H1 (cell line): ENCODE data around the gene FN3KRP. TPM values are rescaled to one million over a fixed set of nuclear protein-coding genes. Genes with fewer than 3 reads are reported as not detected.
A peak's percentile ranks its signal among the peaks of the same experiment; 100 is the strongest.

Experiments used
- CTCF ChIA-PET: fragments of 300-600 bp; sonication (Branson Sonifier 250); formaldehyde crosslinking; loops from one replicate; lab custom pipeline; 2021; ENCODE audit not compliant: partially characterized antibody; lab: Charles Lee
- POLR2A ChIA-PET: fragments of 300-600 bp; sonication (Branson Sonifier 250); formaldehyde crosslinking; loops from one replicate; lab custom pipeline; 2021; ENCODE audit warnings: inconsistent platforms; ENCODE audit not compliant: partially characterized antibody; lab: Charles Lee
- DNase-seq, 2 experiments: peaks; one replicate each; pipeline versions ENCODE4 v3.0.0 to v3.0.0-alpha.2; 2010 to 2022; ENCODE audit warnings: low spot score in 2 of 2, low read depth in 1 of 2, mixed read lengths in 1 of 2
- FAIRE-seq: peaks from 2 replicates; lab custom pipeline; 2011; peaks lifted over from hg19 to GRCh38; lab: Jason Lieb, UNC
- H2AFZ ChIP-seq: 2 replicates; pipeline ENCODE4 v1.8.1; 2012; ENCODE audit warnings: low read length, inconsistent platforms
- H2AK5ac ChIP-seq: 2 replicates; pipeline ENCODE4 v1.6.1; 2013; ENCODE audit warnings: low read depth, low read length
- H2BK120ac ChIP-seq: replicated peaks from 2 replicates; pipeline ENCODE3; 2013; ENCODE audit warnings: low read depth, low read length, inconsistent platforms
- H2BK12ac ChIP-seq: 2 replicates; pipeline ENCODE4 v1.6.1; 2013; ENCODE audit warnings: low read depth, low read length
- H2BK15ac ChIP-seq: 2 replicates; pipeline ENCODE4 v1.6.1; 2013; ENCODE audit warnings: low read length
- H2BK20ac ChIP-seq: 2 replicates; pipeline ENCODE4 v1.6.1; 2013; ENCODE audit warnings: low read length
- H2BK5ac ChIP-seq: 2 replicates; pipeline ENCODE4 v1.6.1; 2013; ENCODE audit warnings: low read depth, low read length
- H3K14ac ChIP-seq: 2 replicates; pipeline ENCODE4 v1.6.1; 2013; ENCODE audit warnings: inconsistent platforms; ENCODE audit not compliant: insufficient read length
- H3K18ac ChIP-seq: 2 replicates; pipeline ENCODE4 v1.6.1; 2013; ENCODE audit warnings: low read length; ENCODE audit errors: extremely low read depth
- H3K23ac ChIP-seq: 2 replicates; pipeline ENCODE4 v1.6.1; 2013; ENCODE audit warnings: inconsistent platforms; ENCODE audit not compliant: insufficient read length
- H3K23me2 ChIP-seq: 2 replicates; pipeline ENCODE4 v1.6.1; 2013; ENCODE audit warnings: low read depth, low read length
- H3K27ac ChIP-seq: 2 replicates; pipeline ENCODE4 v1.6.1; 2011; ENCODE audit warnings: low read depth, low read length, inconsistent platforms
- H3K27me3 ChIP-seq, 4 experiments: replicated peaks in 1 of 4; 1 replicate in 1 of 4; 2 replicates in 3 of 4; pipeline versions ENCODE4 v1.6.1 to v1.8.1; 2011 to 2013; ENCODE audit warnings: low read length in 3 of 4, mild to moderate bottlenecking in 3 of 4, inconsistent platforms in 2 of 4, mixed read lengths in 2 of 4, moderate library complexity in 1 of 4; ENCODE audit not compliant: control insufficient read depth in 3 of 4, insufficient read depth in 3 of 4; ENCODE audit errors: extremely low read depth in 1 of 4
- H3K36me3 ChIP-seq, 4 experiments: 2 replicates each; pipeline versions ENCODE4 v1.6.1 to v1.8.1; 2011 to 2013; ENCODE audit warnings: mild to moderate bottlenecking in 4 of 4, low read length in 3 of 4, moderate library complexity in 2 of 4, control low read depth in 1 of 4, inconsistent platforms in 1 of 4; ENCODE audit not compliant: insufficient read depth in 4 of 4, control insufficient read depth in 2 of 4
- H3K4ac ChIP-seq: replicated peaks from 2 replicates; pipeline ENCODE3; 2013; ENCODE audit warnings: low read length, low read depth, mixed read lengths, inconsistent platforms; ENCODE audit not compliant: insufficient read length
- H3K4me1 ChIP-seq, 4 experiments: replicated peaks in 1 of 4; 1 replicate in 1 of 4; 2 replicates in 3 of 4; pipeline versions ENCODE4 v1.6.1 to v1.8.1; 2011 to 2013; ENCODE audit warnings: low read length in 3 of 4, inconsistent platforms in 2 of 4, mixed read lengths in 1 of 4; ENCODE audit not compliant: insufficient read depth in 4 of 4, control insufficient read depth in 3 of 4
- H3K4me2 ChIP-seq, 2 experiments: 2 replicates each; pipeline versions ENCODE4 v1.6.1 to v1.8.1; 2011 to 2013; ENCODE audit warnings: low read depth in 2 of 2, low read length in 2 of 2, control low read depth in 1 of 2, inconsistent platforms in 1 of 2, mild to moderate bottlenecking in 1 of 2; ENCODE audit not compliant: insufficient read depth in 1 of 2
- H3K4me3 ChIP-seq, 4 experiments: fragments of 200-600, 300-600 bp in 1 of 4; sonication (generic), shearing (Covaris generic), sonication (Bioruptor Twin) in 1 of 4; 2 replicates each; pipeline versions ENCODE4 v1.5.1 to v1.8.1; 2011 to 2016; ENCODE audit warnings: low read length in 4 of 4, low read depth in 3 of 4, control low read depth in 2 of 4, inconsistent platforms in 2 of 4, mild to moderate bottlenecking in 2 of 4, mixed read lengths in 1 of 4, moderate library complexity in 1 of 4; ENCODE audit not compliant: insufficient read depth in 2 of 4; ENCODE audit errors: extremely low read depth in 1 of 4
- H3K56ac ChIP-seq: replicated peaks from 2 replicates; pipeline ENCODE3; 2013; ENCODE audit warnings: low read depth, mild to moderate bottlenecking, mixed read lengths, low read length, inconsistent platforms; ENCODE audit not compliant: insufficient read length
- H3K79me1 ChIP-seq: 2 replicates; pipeline ENCODE4 v1.6.1; 2013; ENCODE audit warnings: low read depth, low read length, control low read depth
- H3K79me2 ChIP-seq, 2 experiments: 2 replicates each; pipeline versions ENCODE4 v1.6.1 to v1.8.1; 2012 to 2013; ENCODE audit warnings: low read length in 2 of 2, mild to moderate bottlenecking in 2 of 2, inconsistent platforms in 1 of 2; ENCODE audit not compliant: insufficient read depth in 2 of 2, control insufficient read depth in 1 of 2
- H3K9ac ChIP-seq, 4 experiments: replicated peaks in 1 of 4; 1 replicate in 1 of 4; 2 replicates in 3 of 4; pipeline versions ENCODE4 v1.6.1 to v1.8.1; 2011 to 2013; ENCODE audit warnings: low read depth in 3 of 4, low read length in 3 of 4, control low read depth in 2 of 4, mild to moderate bottlenecking in 2 of 4, moderate library complexity in 2 of 4, inconsistent platforms in 1 of 4; ENCODE audit errors: extremely low read depth in 1 of 4
- H3K9me3 ChIP-seq, 2 experiments: 2 replicates each; pipeline versions ENCODE4 v1.6.1 to v1.8.1; 2012 to 2013; ENCODE audit warnings: mild to moderate bottlenecking in 2 of 2, moderate library complexity in 2 of 2, control low read depth in 1 of 2, inconsistent platforms in 1 of 2, low read depth in 1 of 2, low read length in 1 of 2, mixed read lengths in 1 of 2; ENCODE audit not compliant: insufficient read depth in 2 of 2
- H4K20me1 ChIP-seq, 2 experiments: replicated peaks in 1 of 2; 2 replicates each; pipeline versions ENCODE3 to v1.8.1; 2011 to 2013; ENCODE audit warnings: inconsistent platforms in 2 of 2, low read length in 2 of 2, mild to moderate bottlenecking in 1 of 2; ENCODE audit not compliant: insufficient read depth in 2 of 2, control insufficient read depth in 1 of 2
- H4K5ac ChIP-seq: 2 replicates; pipeline ENCODE4 v1.6.1; 2013; ENCODE audit warnings: low read length, low read depth, mixed read lengths, inconsistent platforms; ENCODE audit not compliant: insufficient read length
- H4K8ac ChIP-seq: 2 replicates; pipeline ENCODE4 v1.8.0; 2013; ENCODE audit warnings: mild to moderate bottlenecking, moderate library complexity, low read length, inconsistent platforms; ENCODE audit not compliant: insufficient read depth; ENCODE audit errors: extremely low read depth
- H4K91ac ChIP-seq: replicated peaks from 2 replicates; pipeline ENCODE3; 2013; ENCODE audit warnings: low read length, mixed read lengths, inconsistent platforms; ENCODE audit not compliant: insufficient read length
- ASH2L ChIP-seq: fragments of 200-600, 300-600 bp; sonication (generic); IDR thresholded peaks from one replicate; pipeline ENCODE4 v1.7.1; 2017; ENCODE audit warnings: low read length
- EGR1 ChIP-seq: IDR thresholded peaks from 2 replicates; pipeline ENCODE4 v1.6.1; 2011; ENCODE audit warnings: low read depth, low read length, borderline replicate concordance
- GABPA ChIP-seq: IDR thresholded peaks from 2 replicates; pipeline ENCODE4 v1.6.1; 2011; ENCODE audit warnings: mild to moderate bottlenecking, low read length, moderate library complexity, borderline replicate concordance; ENCODE audit not compliant: insufficient read depth
- MAX ChIP-seq: IDR thresholded peaks from 2 replicates; pipeline ENCODE4 v1.6.1; 2012; ENCODE audit warnings: inconsistent platforms
- POU5F1 ChIP-seq: IDR thresholded peaks from 2 replicates; pipeline ENCODE4 v1.6.1; 2011; ENCODE audit warnings: low read depth, mild to moderate bottlenecking, low read length, moderate library complexity
- RAD21 ChIP-seq, 2 experiments: IDR thresholded peaks in 1 of 2; conservative IDR thresholded peaks in 1 of 2; 2 replicates each; pipeline ENCODE4 v1.6.1; 2011; ENCODE audit warnings: low read depth in 2 of 2, low read length in 2 of 2, improper control_type of control experiment in 1 of 2, inconsistent platforms in 1 of 2, mild to moderate bottlenecking in 1 of 2, moderate library complexity in 1 of 2
- SP1 ChIP-seq: IDR thresholded peaks from 2 replicates; pipeline ENCODE4 v1.6.1; 2011; ENCODE audit warnings: low read depth, low read length
- WGBS, 2 experiments: shearing (Covaris generic) in 1 of 2; methylation state at CpG; one replicate each; pipeline versions ENCODE4 v1.1.6 to v1.1.7; 2013 to 2015; ENCODE audit warnings: low lambda C conversion rate in 2 of 2, mixed read lengths in 2 of 2, inconsistent platforms in 1 of 2, low coverage in 1 of 2, missing lambda C conversion rate in 1 of 2; ENCODE audit not compliant: insufficient replicate concordance in 2 of 2, insufficient coverage in 1 of 2, insufficient read length in 1 of 2; ENCODE audit errors: extremely low coverage in 1 of 2, missing lambda C conversion rate in 1 of 2; 5-methylcytosine and 5-hydroxymethylcytosine counted together
- polyA plus RNA-seq, 7 experiments: library from polyadenylated mRNA; depleted of rRNA in 3 of 7; stranded (reverse) in 5 of 7; unstranded in 2 of 7; fragments of >200 nt in 5 of 7; fragments of 200-250 nt in 2 of 7; gene quantifications; 1 replicate in 5 of 7; 2 replicates in 1 of 7; 4 replicates in 1 of 7; pipeline versions ENCODE4 v1.2.1 to v1.2.3, GENCODE V29; 2011 to 2013; ENCODE audit warnings: missing spikeins in 2 of 7, mixed read lengths in 2 of 7
- total RNA-seq: library from RNA; stranded (reverse); fragmentation: NEBNext Ultra II Directional; extraction: Animal tissue kit (Norgen Biotek cat#: 25700); gene quantifications from 2 replicates; pipeline ENCODE4 v1.2.1, GENCODE V29; 2021
- TF ChIP-seq, protein P1 (sequence below): IDR thresholded peaks from 2 replicates; pipeline ENCODE4 v1.6.1; 2012; ENCODE audit warnings: low read length, inconsistent platforms

FN3KRP gene
- total and polyA plus RNA-seq, 2 of the 8 experiments (the other 6 are each of a cell fraction or from before 2014, with no cell fraction given), result 18.1 to 21.4 TPM

DNA sequence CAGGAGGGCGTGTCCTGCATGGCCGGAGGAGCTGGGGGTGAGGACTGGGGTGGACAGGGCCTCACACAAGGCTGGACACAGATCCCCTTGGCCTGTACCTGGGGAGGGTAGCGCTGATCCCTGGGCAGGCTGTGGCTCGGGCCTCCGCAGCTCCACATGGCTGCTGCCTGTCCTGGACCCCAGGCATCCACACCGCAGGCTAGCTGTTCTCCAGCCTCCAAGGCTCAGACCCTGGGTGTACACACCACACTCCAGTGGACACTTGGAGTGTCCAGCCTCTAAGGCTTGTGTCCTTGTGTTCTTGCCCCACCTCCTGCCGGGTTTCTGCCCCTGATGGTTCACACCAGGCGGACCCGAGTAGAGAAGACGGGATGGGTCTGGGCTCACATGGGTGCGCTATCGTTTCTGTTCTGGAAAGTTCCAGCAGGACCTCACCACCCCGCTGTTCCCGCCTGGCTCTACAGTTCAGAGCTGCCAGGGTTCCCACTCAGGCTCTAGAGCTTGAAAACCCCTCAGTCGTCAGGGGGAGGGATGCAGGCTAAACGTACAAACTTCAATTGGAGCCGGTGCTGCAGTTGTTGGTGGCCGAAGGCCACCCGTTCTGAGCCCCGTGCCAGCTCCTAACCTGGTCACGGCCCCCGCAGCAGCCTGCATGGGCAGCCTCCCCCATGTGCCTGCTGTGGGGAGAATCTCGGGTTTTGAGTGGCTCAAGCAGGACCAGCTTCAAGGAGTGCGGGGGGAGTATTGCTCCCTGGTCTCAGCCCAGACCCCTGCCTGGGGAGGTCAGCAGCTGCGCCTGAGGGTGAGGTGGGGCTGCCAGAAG, 6.6 kb upstream of the FN3KRP start:
- no peak for DNase-seq
- H3K36me3 ChIP-seq, result no peaks in the 10 kb centered on the region
- no peak overlapping the region; the same call in 1 of the 2 replicates for H4K8ac ChIP-seq
- H3K4me2 ChIP-seq, result no peak overlapping the region; a peak in 1 of 4 replicates
- H3K4ac ChIP-seq, result peak overlapping the region; percentile 53
- no peak overlapping the region for H3K9ac ChIP-seq
- CTCF ChIA-PET, result interaction anchor here (0.5 to 2.9 kb wide), 12 partner anchors 13 to 1402 kb away, joined by 3 to 22 read pairs (median 4); no protein-coding TSS in a partner anchor
- H3K14ac ChIP-seq, result no peak overlapping the region
- H3K18ac ChIP-seq, result no peak overlapping the region
- 0 out of 2 replicates have a peak overlapping the region, but pooled peaks have one; percentile 48 for H2AK5ac ChIP-seq
- POLR2A ChIA-PET, result interaction anchor here (0.7 to 1.2 kb wide), 3 partner anchors 10 to 52 kb away, joined by 3 to 4 read pairs (median 3); no protein-coding TSS in a partner anchor
- H2BK20ac ChIP-seq, result peak overlapping the region; percentile 21; the same call in 1 of the 2 replicates
- H3K23me2 ChIP-seq, result no peaks in the 10 kb centered on the region
- H3K4me3 ChIP-seq, result no peak overlapping the region
- peak overlapping the region; percentile 27; the same call in 1 of the 2 replicates for H2BK12ac ChIP-seq
- no peak overlapping the region for H2BK120ac ChIP-seq
- peak overlapping the region; percentile 54 for H4K91ac ChIP-seq
- no peak overlapping the region for H2AFZ ChIP-seq
- no peaks in the 10 kb centered on the region for H3K4me1 ChIP-seq
- H3K9me3 ChIP-seq, result no peaks in the 10 kb centered on the region
- FAIRE-seq, result no peak
- no peak overlapping the region for H3K27ac ChIP-seq
- no peaks in the 10 kb centered on the region for H4K20me1 ChIP-seq
- no peaks in the 10 kb centered on the region for H3K79me1 ChIP-seq
- H4K5ac ChIP-seq, result no peak overlapping the region
- no peak overlapping the region for H3K23ac ChIP-seq
- H3K56ac ChIP-seq, result no peak overlapping the region
- WGBS, 2 experiments, result 94% methylated on average over 22 of the region's 25 CpGs; no CpG with 5 or more reads in 1 of the 2 experiments
- H3K27me3 ChIP-seq, result 0 out of 7 replicates have a peak, but pooled peaks cover 0 to 2% (median 0%) of the 10 kb centered on the region in 4 experiments
- H2BK15ac ChIP-seq, result peak overlapping the region; percentile 88; the same call in 1 of the 2 replicates
- no peaks in the 10 kb centered on the region for H3K79me2 ChIP-seq
- H2BK5ac ChIP-seq, result no peak overlapping the region; the same call in 1 of the 2 replicates
- no peak for TF ChIP-seq EGR1
- no peak for TF ChIP-seq MAX
- no peak for TF ChIP-seq ASH2L
- TF ChIP-seq RAD21 (IDR thresholded peaks at IDR 0.05 in 1 of 2, conservative IDR thresholded peaks at IDR 0.05 in 1 of 2; ENCODE audit: low read depth in 2 of 2, low read length in 2 of 2), result no peak
- TF ChIP-seq SP1, result no peak
- TF ChIP-seq POU5F1, result no peak
- no peak for TF ChIP-seq GABPA
- TF ChIP-seq, protein P1, sequence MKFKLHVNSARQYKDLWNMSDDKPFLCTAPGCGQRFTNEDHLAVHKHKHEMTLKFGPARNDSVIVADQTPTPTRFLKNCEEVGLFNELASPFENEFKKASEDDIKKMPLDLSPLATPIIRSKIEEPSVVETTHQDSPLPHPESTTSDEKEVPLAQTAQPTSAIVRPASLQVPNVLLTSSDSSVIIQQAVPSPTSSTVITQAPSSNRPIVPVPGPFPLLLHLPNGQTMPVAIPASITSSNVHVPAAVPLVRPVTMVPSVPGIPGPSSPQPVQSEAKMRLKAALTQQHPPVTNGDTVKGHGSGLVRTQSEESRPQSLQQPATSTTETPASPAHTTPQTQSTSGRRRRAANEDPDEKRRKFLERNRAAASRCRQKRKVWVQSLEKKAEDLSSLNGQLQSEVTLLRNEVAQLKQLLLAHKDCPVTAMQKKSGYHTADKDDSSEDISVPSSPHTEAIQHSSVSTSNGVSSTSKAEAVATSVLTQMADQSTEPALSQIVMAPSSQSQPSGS, result no peak
